Pancreas (tissue), 10 donors: Measurements from ENCODE around the gene NOS1AP. TPM values are rescaled to one million over a fixed set of nuclear protein-coding genes. Genes with fewer than 3 reads are reported as not detected.

Experiments
- ATAC-seq, 4 donors: fragments of 200-7000 bp; cut with Tn5 transposase; one replicate each; pipeline versions ENCODE4 v1.8.0 to v1.9.1; 2020; ENCODE audit warnings: mild to moderate bottlenecking in 4 of 4, moderate library complexity in 4 of 4
- DNase-seq, 6 donors: peaks; one replicate each; pipeline ENCODE4 v3.0.0-alpha.2; 2020
- FAIRE-seq: peaks from 2 replicates; lab custom pipeline; 2012; peaks lifted over from hg19 to GRCh38; lab: Jason Lieb, UNC
- H3K27ac ChIP-seq, 4 donors: fragments of 200-600 bp; sonication (generic); 1 replicate in 3 of 4; 2 replicates in 1 of 4; pipeline versions ENCODE4 v1.5.0 to v1.8.0; 2020
- H3K27me3 ChIP-seq, 4 donors: fragments of 200-600 bp; one replicate each; pipeline ENCODE4 v1.8.0; 2021
- H3K36me3 ChIP-seq, 3 donors: fragments of 200-600 bp; sonication (generic) in 1 of 3; one replicate each; pipeline versions ENCODE4 v1.5.0 to v1.8.0; 2020 to 2021
- H3K4me1 ChIP-seq, 3 donors: fragments of 200-600 bp; one replicate each; pipeline ENCODE4 v1.8.0; 2021
- H3K4me3 ChIP-seq, 4 donors: fragments of 200-600 bp; sonication (generic) in 2 of 4; one replicate each; pipeline versions ENCODE4 v1.5.0 to v1.8.0; 2020 to 2021
- H3K9me3 ChIP-seq, 4 donors: fragments of 200-600 bp; one replicate each; pipeline ENCODE4 v1.8.0; 2021
- WGBS, 2 donors: extraction: QIAGEN DNeasy Blood & Tissue Kit; methylation state at CpG; one replicate each; pipeline ENCODE4 v1.1.7; 2013; 5-methylcytosine and 5-hydroxymethylcytosine counted together
- intact Hi-C, 3 donors: fragments of 100-400 bp; cut with DNase I; formaldehyde crosslinking; loops; one replicate each; pipeline versions ENCODE4 v1.11.1 to v1.14.2; 2022
- polyA plus RNA-seq, 2 donors: library from polyadenylated mRNA; stranded (reverse); fragments of 200-250 nt; gene quantifications; one replicate each; pipeline ENCODE4 v1.2.3, GENCODE V29; 2013
- total RNA-seq, 6 donors: library from RNA; stranded (reverse); fragmentation: NEBNext Ultra II Directional in 4 of 6; extraction: Animal tissue kit (Norgen Biotek cat#: 25700) in 4 of 6; gene quantifications; one replicate each; pipeline versions ENCODE4 v1.2.1 to v1.2.4, GENCODE V29; 2021 to 2023
- TF ChIP-seq, protein P1 (sequence below), 4 donors: fragments of 200-600 bp; sonication (generic) in 3 of 4; IDR thresholded peaks; one replicate each; pipeline versions ENCODE4 v1.5.0 to v1.8.0; 2021; ENCODE audit warnings: antibody characterized with exemption in 4 of 4
- donor health status: healthy with polysubstance abuse.
- donor health status: DM: no; HTN: no; CAD: no; lungs with moderate emphysema.
- donor health status: DM: no; HTN: no; CAD: no.
- donor health status: control.
- donor health status: control.
- donor health status: Bipolar disorder and iron deficiency.
- donor health status: DM: yes; HTN: yes; CAD: no.
- donor health status: DM: no; HTN: no; CAD: no.
- donor health status: DM: no; HTN: no; CAD: no.
- donor health status: DM: yes; HTN: yes; CAD: no.

NOS1AP gene
- total and polyA plus RNA-seq, 8 donors: 0.40 to 2.8 (median 1.7) TPM

DNA sequence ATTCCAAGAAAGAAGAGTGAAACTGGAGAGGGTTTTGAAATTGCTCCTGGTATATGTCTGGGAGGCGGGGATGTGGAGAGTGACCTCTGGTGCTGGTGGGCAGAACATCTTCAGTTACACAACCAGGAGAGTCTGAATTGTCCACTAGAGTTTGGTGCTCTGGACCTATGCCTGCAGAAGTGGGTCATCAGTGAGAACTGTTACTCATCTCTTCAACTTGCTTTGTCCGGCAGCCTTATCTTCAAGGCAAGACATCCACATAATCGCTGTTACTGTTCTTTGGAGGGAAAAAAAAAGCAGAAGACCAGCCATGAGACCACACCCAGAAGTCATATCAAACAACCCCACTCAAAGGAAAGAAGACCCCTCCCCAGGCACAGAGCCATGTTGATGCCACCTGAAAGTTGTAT is 327.6 kb downstream of the NOS1AP start:
- Histone ChIP-seq H3K4me3 (no peak overlapping the region), H3K27me3 (no peaks in the 10 kb centered on the region), H3K36me3 (no peaks in the 10 kb centered on the region), H3K9me3 (no peaks in the 10 kb centered on the region), H3K4me1 (no peaks in the 10 kb centered on the region), H3K27ac (no peak overlapping the region)
- ATAC-seq (peak in 1 of 4 donors; percentile 70), DNase-seq (no peak), FAIRE-seq (no peak)
- TF ChIP-seq, protein P1, sequence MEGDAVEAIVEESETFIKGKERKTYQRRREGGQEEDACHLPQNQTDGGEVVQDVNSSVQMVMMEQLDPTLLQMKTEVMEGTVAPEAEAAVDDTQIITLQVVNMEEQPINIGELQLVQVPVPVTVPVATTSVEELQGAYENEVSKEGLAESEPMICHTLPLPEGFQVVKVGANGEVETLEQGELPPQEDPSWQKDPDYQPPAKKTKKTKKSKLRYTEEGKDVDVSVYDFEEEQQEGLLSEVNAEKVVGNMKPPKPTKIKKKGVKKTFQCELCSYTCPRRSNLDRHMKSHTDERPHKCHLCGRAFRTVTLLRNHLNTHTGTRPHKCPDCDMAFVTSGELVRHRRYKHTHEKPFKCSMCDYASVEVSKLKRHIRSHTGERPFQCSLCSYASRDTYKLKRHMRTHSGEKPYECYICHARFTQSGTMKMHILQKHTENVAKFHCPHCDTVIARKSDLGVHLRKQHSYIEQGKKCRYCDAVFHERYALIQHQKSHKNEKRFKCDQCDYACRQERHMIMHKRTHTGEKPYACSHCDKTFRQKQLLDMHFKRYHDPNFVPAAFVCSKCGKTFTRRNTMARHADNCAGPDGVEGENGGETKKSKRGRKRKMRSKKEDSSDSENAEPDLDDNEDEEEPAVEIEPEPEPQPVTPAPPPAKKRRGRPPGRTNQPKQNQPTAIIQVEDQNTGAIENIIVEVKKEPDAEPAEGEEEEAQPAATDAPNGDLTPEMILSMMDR (IDR thresholded peaks at IDR 0.05): no peak
- WGBS, 2 donors: 76 to 86% methylated on average over 3 of the region's 3 CpGs
- intact Hi-C loops: no loop called here

DNA sequence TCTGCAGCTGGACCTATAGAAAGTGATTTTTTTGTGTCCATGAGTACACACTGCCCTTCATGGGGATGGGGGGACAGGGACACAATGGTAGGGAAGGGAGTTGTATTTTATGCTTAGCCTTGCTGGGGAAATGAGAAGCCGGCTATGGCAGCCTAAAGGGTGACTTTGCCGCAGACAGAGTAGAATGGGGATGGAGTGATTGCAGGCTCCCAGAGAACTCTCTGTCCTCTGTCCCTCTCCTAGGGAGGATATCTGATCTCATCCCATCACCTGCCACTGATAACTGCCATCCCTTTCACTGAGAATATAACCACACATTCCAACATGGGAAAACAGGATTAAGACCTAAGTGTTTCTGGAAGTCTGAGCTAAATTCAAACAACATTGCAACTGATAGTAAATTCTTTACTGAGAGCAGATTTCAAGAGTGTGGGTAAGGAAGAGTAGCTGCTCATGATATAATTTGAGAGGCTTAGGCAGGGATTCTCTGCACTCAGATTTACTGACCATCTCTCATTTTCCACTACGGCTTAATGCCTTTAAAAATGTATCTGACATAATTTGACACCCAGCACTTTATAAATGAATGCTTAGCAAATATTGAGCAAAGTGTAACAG is 328.6 kb downstream of the NOS1AP start:
- no peaks in the 10 kb centered on the region for H3K36me3 ChIP-seq
- TF ChIP-seq, protein P1 (IDR thresholded peaks at IDR 0.05): no peak
- WGBS, 2 donors: 43 to 45% methylated on average over 3 of the region's 3 CpGs
- no peaks in the 10 kb centered on the region for H3K9me3 ChIP-seq
- no peak overlapping the region for H3K4me3 ChIP-seq
- H3K4me1 ChIP-seq: no peaks in the 10 kb centered on the region
- ATAC-seq (no peak), FAIRE-seq (no peak), DNase-seq (no peak)
- H3K27me3 ChIP-seq: no peaks in the 10 kb centered on the region
- intact Hi-C loops: no loop called here
- H3K27ac ChIP-seq: no peak overlapping the region

DNA sequence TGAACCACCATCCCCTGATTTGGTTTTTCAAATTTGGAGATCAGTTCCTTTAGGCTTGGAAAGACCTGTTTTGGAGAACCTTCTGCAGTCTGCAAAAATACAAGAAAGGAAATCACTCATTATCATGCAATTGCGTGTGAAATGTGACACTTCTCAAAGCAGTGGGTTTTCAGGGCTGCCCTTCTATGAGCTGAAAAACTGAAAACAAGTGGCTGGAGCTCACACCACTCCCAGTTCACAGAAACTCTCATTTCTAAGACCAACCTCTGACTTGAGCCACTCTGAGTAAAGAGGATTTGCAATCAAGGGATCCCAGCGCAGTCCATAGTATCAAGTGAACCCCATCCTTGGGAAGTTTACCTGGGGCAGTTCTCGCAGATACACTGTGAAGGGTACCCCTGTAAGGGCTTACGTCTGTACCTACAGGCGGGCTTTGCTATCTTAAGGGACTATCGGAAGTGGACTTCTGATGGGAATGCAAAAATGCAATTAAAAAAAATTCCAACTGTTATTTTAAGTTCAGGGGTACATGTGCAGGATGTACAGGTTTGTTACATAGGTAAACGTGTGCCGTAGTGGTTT is 329.6 kb downstream of the NOS1AP start:
- no peak for DNase-seq
- Histone ChIP-seq H3K27me3 (no peaks in the 10 kb centered on the region), H3K27ac (no peak overlapping the region), H3K4me1 (no peaks in the 10 kb centered on the region), H3K9me3 (no peaks in the 10 kb centered on the region), H3K36me3 (no peaks in the 10 kb centered on the region), H3K4me3 (no peak overlapping the region)
- no peak for ATAC-seq
- intact Hi-C loops: no loop called here
- 66 to 80% methylated on average over 8 of the region's 8 CpGs for WGBS, 2 donors
- TF ChIP-seq, protein P1 (IDR thresholded peaks at IDR 0.05): no peak
- FAIRE-seq: no peak

DNA sequence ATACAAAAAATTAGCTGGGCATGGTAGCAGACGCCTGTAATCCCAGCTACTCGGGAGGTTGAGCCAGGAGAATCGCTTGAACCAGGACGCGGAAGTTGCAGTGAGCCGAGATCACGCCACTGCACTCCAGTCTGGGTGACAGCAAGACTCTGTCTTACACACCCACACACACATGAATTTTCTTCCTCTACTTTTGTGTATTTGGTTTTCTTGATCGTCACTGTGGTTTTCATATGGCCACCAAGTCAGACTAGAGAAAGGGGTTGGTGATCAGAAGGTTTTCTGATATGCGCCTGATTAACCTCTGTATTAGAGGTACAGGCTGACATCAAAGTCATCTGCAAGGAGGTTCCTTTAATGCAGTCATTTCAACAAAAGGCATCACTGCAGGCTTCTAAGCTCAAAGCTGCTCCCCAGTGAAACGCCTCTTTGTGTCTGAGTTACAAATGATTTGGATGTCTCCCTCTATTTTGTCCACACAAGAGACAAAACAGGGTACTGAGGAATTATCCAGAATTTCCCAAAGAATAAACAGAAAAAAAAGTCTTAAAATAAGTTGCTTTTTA is 331.4 kb downstream of the NOS1AP start:
- intact Hi-C loops: no loop called here

More for the DNA sequence above, 331.4 kb downstream of the NOS1AP start:
- no peak overlapping the region for H3K27ac ChIP-seq
- no peaks in the 10 kb centered on the region for H3K27me3 ChIP-seq
- TF ChIP-seq, protein P1 (IDR thresholded peaks at IDR 0.05): no peak
- FAIRE-seq (no peak), DNase-seq (no peak), ATAC-seq (no peak)
- H3K4me3 ChIP-seq: no peak overlapping the region
- H3K9me3 ChIP-seq: no peaks in the 10 kb centered on the region
- H3K36me3 ChIP-seq: no peaks in the 10 kb centered on the region
- H3K4me1 ChIP-seq: no peaks in the 10 kb centered on the region
- WGBS, 2 donors: 81 to 88% methylated on average over 10 of the region's 10 CpGs
